ENCODE data around the gene UCHL3.

UCHL3 gene

DNA sequence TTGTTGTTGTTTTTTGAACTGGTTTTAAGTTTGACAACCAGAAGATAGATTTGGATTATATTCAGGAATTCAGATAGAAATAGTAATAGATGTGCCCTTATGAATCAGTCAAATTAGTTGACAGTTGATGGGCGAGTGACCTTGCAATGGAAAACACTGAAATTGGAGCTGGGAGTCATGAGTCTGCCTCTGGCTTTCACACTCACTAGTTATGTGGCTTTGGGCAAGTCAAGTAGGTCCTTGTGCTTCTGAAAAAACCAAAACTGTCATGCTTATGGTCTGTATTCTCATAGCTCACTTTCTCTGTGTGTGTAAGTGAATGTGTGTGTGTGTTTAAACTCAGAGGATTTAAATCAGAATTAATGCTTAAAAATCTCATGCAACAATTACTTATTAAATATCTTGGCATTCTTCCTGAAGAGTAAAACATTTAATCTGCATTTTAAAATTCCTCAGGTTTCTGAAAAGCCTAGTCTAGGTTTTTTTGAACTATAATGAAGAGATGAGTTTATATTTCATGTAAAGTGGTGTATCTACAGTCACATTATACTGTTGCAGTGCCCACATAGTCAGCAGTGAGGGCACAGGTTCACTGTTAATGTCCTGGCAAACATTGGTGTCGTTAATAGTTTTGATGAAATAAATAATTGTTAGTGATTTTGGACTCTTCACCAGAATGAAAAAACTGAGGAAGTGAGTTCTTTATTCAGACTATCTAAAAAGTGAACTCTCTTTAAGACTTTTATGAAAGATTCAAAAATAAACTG, 32.5 kb downstream of the UCHL3 start:
- Mint-ChIP-seq H3K9me3 (no peaks in the 10 kb centered on the region), H3K4me3 (no peak overlapping the region), H3K27ac (no peak overlapping the region), H3K4me1 (no peaks in the 10 kb centered on the region), H3K36me3 (peaks cover 5% of the 10 kb centered on the region)
- no peak for DNase-seq (ENCODE audit: low spot score in 2 of 2)
- no peak for ATAC-seq

DNA sequence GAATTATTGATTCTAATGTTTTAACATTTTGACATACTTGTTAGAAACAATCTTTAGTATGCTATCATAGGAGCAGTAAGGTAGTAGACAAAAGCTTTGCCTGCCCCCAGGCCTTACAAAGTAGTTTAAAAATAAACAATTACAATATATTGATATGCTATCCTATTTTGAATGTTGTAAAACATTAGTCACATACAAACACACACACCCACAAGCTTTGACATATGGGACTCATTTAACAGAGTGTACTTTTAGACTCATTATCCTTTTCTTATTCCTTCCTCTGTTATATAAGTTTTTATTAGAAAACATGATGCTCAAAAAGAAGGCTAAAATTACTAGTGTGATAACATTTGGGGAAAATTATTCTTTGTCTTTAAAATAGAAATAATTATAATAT, 33.5 kb downstream of the UCHL3 start:
- no peaks in the 10 kb centered on the region for H3K4me1 Mint-ChIP-seq
- no peaks in the 10 kb centered on the region for H3K9me3 Mint-ChIP-seq
- peaks cover 7% of the 10 kb centered on the region for H3K36me3 Mint-ChIP-seq
- no peak for DNase-seq (ENCODE audit: low spot score in 2 of 2)
- no peak for ATAC-seq
- no peak overlapping the region for H3K4me3 Mint-ChIP-seq
- no peak overlapping the region for H3K27ac Mint-ChIP-seq

DNA sequence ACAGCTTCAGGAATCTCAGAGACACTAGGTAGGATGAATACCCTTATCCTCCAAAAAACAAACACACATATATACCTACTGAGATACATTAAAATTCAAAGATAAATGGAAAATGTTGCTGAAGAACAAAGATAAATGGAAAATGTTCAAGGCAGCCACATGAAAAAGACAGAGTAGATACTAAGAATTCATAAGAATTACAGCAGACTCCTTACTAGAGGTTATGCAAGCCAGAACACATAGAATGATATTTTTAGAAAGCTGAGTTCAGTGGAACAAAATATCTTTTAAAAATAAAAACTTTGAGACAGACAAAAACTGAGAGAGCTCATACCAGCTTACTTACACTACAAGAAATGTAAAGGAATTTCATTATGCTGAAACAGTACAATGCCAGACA, 35.6 kb downstream of the UCHL3 start:
- no peak for ATAC-seq
- no peak for DNase-seq (ENCODE audit: low spot score in 2 of 2)
- no peak overlapping the region for H3K4me3 Mint-ChIP-seq
- H3K9me3 Mint-ChIP-seq: peaks cover 2% of the 10 kb centered on the region
- H3K36me3 Mint-ChIP-seq: peaks cover 16% of the 10 kb centered on the region
- H3K4me1 Mint-ChIP-seq: no peaks in the 10 kb centered on the region
- H3K27ac Mint-ChIP-seq: no peak overlapping the region

DNA sequence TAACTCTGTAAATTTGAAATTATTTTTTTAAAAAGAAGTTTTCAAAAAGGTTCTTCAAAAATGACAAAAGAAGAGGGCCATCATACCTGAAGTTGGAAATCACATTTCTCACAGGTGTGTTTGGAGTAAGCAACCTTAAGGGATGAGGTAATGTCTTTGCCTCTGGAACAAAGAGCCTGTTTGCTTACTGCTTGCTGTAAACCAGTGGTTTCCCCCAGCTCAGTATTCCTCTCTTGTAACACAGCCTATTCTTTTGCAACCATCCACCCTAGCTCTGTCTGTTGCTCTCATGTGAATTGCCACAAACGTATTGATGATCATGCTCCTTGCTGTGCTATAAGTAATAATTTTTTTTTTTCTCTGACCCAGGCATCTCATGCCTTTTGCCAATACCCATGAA, 38.1 kb downstream of the UCHL3 start:
- Mint-ChIP-seq H3K9me3 (peaks cover 3% of the 10 kb centered on the region), H3K27ac (no peak overlapping the region), H3K4me1 (no peaks in the 10 kb centered on the region), H3K36me3 (peaks cover 13% of the 10 kb centered on the region), H3K4me3 (no peak overlapping the region)
- DNase-seq (ENCODE audit: low spot score in 2 of 2) (no peak), ATAC-seq (no peak)

- Mint-ChIP-seq H3K4me3 (no peak overlapping the region), H3K9me3 (no peaks in the 10 kb centered on the region), H3K27ac (peak overlapping the region; percentile 17), H3K36me3 (peaks cover 28% of the 10 kb centered on the region), H3K4me1 (no peaks in the 10 kb centered on the region)
- DNase-seq (ENCODE audit: low spot score in 2 of 2) (no peak), ATAC-seq (no peak)
Measured at GRCh38 chr13:75596657-75597182, 47.1 kb downstream of the UCHL3 start.

- Mint-ChIP-seq H3K4me1 (no peaks in the 10 kb centered on the region), H3K9me3 (no peaks in the 10 kb centered on the region), H3K27ac (no peak overlapping the region), H3K4me3 (no peak overlapping the region), H3K36me3 (peaks cover 29% of the 10 kb centered on the region)
- DNase-seq (ENCODE audit: low spot score in 2 of 2): no peak
- ATAC-seq: no peak
Measured at GRCh38 chr13:75600371-75600770, 50.8 kb downstream of the UCHL3 start.

GRCh38 chr13:75603038-75603437, 53.4 kb downstream of the UCHL3 start:
- H3K4me3 Mint-ChIP-seq: no peak overlapping the region
- H3K36me3 Mint-ChIP-seq: peaks cover 31% of the 10 kb centered on the region
- DNase-seq (ENCODE audit: low spot score in 2 of 2) (no peak), ATAC-seq (no peak)
- no peak overlapping the region for H3K27ac Mint-ChIP-seq
- H3K4me1 Mint-ChIP-seq: peaks cover 5% of the 10 kb centered on the region
- no peaks in the 10 kb centered on the region for H3K9me3 Mint-ChIP-seq

DNA sequence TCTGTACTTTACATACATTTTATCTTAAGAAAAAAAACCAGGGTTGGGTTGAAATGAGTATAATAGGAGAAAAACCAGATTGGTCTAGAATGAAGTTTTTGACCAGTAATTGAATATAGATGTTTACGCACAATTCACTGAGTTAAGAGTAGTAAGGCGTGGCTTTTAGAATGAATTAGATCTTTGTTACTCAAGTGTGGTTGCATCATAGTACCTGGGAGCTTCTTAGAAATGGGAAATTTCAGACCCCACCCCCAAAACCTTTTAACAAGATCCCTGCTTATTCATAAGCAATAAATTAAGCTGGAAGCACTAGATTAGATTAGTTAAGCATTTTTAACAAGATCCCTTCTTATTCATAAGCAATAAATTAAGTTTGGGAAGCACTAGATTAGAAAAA, 57.9 kb downstream of the UCHL3 start:
- Mint-ChIP-seq H3K27ac (no peak overlapping the region), H3K9me3 (no peaks in the 10 kb centered on the region), H3K4me3 (no peak overlapping the region), H3K36me3 (peaks cover 20% of the 10 kb centered on the region), H3K4me1 (peaks cover 5% of the 10 kb centered on the region)
- ATAC-seq (no peak), DNase-seq (ENCODE audit: low spot score in 2 of 2) (no peak)

- Mint-ChIP-seq H3K9me3 (no peaks in the 10 kb centered on the region), H3K4me3 (no peak overlapping the region), H3K4me1 (peaks cover 5% of the 10 kb centered on the region), H3K36me3 (peaks cover 12% of the 10 kb centered on the region), H3K27ac (no peak overlapping the region)
- ATAC-seq: no peak
- DNase-seq (ENCODE audit: low spot score in 2 of 2): no peak
Measured at GRCh38 chr13:75610466-75610865, 60.9 kb downstream of the UCHL3 start.

DNA sequence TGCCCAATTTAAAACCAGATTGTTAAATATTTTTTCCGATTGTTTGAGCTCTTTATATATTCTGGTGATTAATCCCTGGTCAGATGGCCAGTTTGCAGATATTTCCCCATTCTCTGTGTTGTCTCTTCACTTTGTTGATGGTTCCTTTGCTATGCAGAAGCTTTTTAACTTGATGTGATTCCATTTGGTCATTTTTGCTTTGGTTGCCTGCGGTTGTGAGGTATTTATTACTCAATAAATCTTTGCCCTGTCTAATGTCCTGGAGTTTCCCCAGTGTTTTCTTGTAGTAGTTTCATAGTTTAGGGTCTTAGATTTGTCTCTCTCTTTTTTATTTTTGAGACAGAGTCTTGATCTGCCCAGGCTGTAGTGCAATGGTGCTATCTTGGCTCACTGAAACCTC, 62.8 kb downstream of the UCHL3 start:
- no peaks in the 10 kb centered on the region for H3K4me1 Mint-ChIP-seq
- H3K4me3 Mint-ChIP-seq: no peak overlapping the region
- ATAC-seq (no peak), DNase-seq (ENCODE audit: low spot score in 2 of 2) (no peak)
- no peaks in the 10 kb centered on the region for H3K9me3 Mint-ChIP-seq
- no peak overlapping the region for H3K27ac Mint-ChIP-seq
- no peaks in the 10 kb centered on the region for H3K36me3 Mint-ChIP-seq

GRCh38 chr13:75617230-75617629, 67.6 kb downstream of the UCHL3 start:
- no peak for ATAC-seq
- Mint-ChIP-seq H3K4me1 (no peaks in the 10 kb centered on the region), H3K4me3 (no peak overlapping the region)

DNA sequence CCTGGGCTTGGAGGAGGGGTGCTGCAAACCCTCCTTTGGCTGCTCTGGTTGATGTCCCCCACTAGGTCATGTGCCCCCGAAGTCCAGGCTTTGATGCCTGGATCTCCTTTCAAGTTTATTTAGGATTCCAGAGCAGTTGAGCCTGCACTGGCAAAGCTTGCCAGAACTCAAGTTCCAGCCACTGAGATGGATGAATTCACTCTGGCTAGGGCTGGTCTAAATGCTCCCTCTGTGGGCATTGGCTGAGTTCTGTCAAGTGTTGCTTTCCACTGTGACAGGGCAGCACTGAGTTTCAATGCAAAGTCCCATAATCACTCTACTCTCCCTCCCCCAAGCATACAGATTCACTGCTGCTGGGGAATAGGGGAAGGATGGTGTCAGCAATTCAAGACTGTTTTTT, 68.7 kb downstream of the UCHL3 start:
- ATAC-seq (no peak), DNase-seq (ENCODE audit: low spot score in 2 of 2) (no peak)
- Mint-ChIP-seq H3K4me1 (no peaks in the 10 kb centered on the region), H3K36me3 (no peaks in the 10 kb centered on the region), H3K27ac (no peak overlapping the region), H3K9me3 (no peaks in the 10 kb centered on the region), H3K4me3 (no peak overlapping the region)

More at GRCh38 chr13:75617230-75617629, 67.6 kb downstream of the UCHL3 start:
- Mint-ChIP-seq H3K9me3 (no peaks in the 10 kb centered on the region), H3K36me3 (no peaks in the 10 kb centered on the region), H3K27ac (no peak overlapping the region)
- DNase-seq (ENCODE audit: low spot score in 2 of 2): no peak

DNA sequence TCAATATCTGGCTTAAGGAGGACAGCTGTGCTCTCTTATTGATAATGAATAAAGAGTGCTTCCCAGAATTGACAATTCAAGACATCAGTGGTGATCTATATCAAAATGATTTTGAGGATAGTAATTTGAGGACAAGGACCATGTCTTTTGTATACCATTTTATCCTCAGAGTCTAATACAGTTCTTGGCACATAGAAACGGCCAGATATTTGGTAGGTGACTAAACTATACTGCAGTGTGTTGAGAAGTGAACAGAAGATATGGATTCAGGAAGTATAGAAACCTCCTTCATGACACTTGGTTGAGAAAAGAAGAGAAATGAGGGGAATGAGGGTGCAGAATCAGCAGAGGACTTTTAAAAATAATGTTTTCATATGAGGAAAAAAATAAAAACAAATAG, 70.4 kb downstream of the UCHL3 start:
- ATAC-seq (no peak), DNase-seq (ENCODE audit: low spot score in 2 of 2) (no peak)
- Mint-ChIP-seq H3K27ac (no peak overlapping the region), H3K4me1 (no peaks in the 10 kb centered on the region), H3K9me3 (no peaks in the 10 kb centered on the region), H3K36me3 (no peaks in the 10 kb centered on the region), H3K4me3 (no peak overlapping the region)

- Mint-ChIP-seq H3K36me3 (no peaks in the 10 kb centered on the region), H3K27ac (no peak overlapping the region), H3K4me3 (no peak overlapping the region), H3K9me3 (no peaks in the 10 kb centered on the region), H3K4me1 (no peaks in the 10 kb centered on the region)
- DNase-seq (ENCODE audit: low spot score in 2 of 2) (no peak), ATAC-seq (no peak)
Measured at GRCh38 chr13:75621147-75621546, 71.6 kb downstream of the UCHL3 start.

GRCh38 chr13:75628801-75629200, 79.2 kb downstream of the UCHL3 start:
- Mint-ChIP-seq H3K27ac (no peak overlapping the region), H3K9me3 (no peaks in the 10 kb centered on the region), H3K4me1 (peaks cover 6% of the 10 kb centered on the region), H3K36me3 (no peaks in the 10 kb centered on the region), H3K4me3 (no peak overlapping the region)
- ATAC-seq (no peak), DNase-seq (ENCODE audit: low spot score in 2 of 2) (no peak)

- H3K9me3 Mint-ChIP-seq: no peaks in the 10 kb centered on the region
- ATAC-seq: no peak
- no peak overlapping the region for H3K27ac Mint-ChIP-seq
- DNase-seq (ENCODE audit: low spot score in 2 of 2): no peak
- H3K36me3 Mint-ChIP-seq: no peaks in the 10 kb centered on the region
- peaks cover 13% of the 10 kb centered on the region for H3K4me1 Mint-ChIP-seq
- no peak overlapping the region for H3K4me3 Mint-ChIP-seq
Measured at GRCh38 chr13:75633285-75633684, 83.7 kb downstream of the UCHL3 start.
